Activated T-cell treated with anti-CD3 and anti-CD28 coated beads for 1 hour (primary cell): ENCODE measurements around the gene CD84.
"Not testable (repeated sequence)": the region's sequence is repeated elsewhere in the genome, so short reads cannot be mapped to it uniquely, and the experiment has no call there.

Experiments used
- DNase-seq: peaks from one replicate; pipeline ENCODE4 v3.0.0-alpha.2; 2020; ENCODE audit warnings: low read depth

Gene CD84

GRCh38 chr1:160503087-160503486, 76.2 kb downstream of the CD84 start:
- DNase-seq, result no peak

- DNase-seq, result no peak
Measured at GRCh38 chr1:160500321-160500990, 78.8 kb downstream of the CD84 start.

GRCh38 chr1:160499631-160500030, 79.7 kb downstream of the CD84 start:
- DNase-seq, result no peak

- not testable (repeated sequence) for DNase-seq
Measured at GRCh38 chr1:160498301-160499065, 80.8 kb downstream of the CD84 start.

- no peak for DNase-seq
Measured at GRCh38 chr1:160496334-160496733, 83.0 kb downstream of the CD84 start.

- no peak for DNase-seq
Measured at GRCh38 chr1:160494620-160495019, 84.7 kb downstream of the CD84 start.

- no peak for DNase-seq
Measured at GRCh38 chr1:160492617-160493016, 86.7 kb downstream of the CD84 start.

GRCh38 chr1:160491981-160492380, 87.3 kb downstream of the CD84 start:
- DNase-seq, result no peak
